Cortex of kidney (tissue), 1 donor: ENCODE measurements around the gene PSME4.
"Not testable (repeated sequence)": the region's sequence is repeated elsewhere in the genome, so short reads cannot be mapped to it uniquely, and the experiment has no call there.

ENCODE experiments used
- DNase-seq: peaks from one replicate; lab custom pipeline; 2025; lab: John Stamatoyannopoulos, UW

PSME4 gene

GRCh38 chr2:53964987-53965687, 5.7 kb downstream of the PSME4 start:
- no peak for DNase-seq

GRCh38 chr2:53964257-53964952, 6.4 kb downstream of the PSME4 start:
- DNase-seq, result no peak

GRCh38 chr2:53961478-53962216, 9.1 kb downstream of the PSME4 start:
- not testable (repeated sequence) for DNase-seq

- DNase-seq, result no peak
Measured at GRCh38 chr2:53960476-53960875, 10.3 kb downstream of the PSME4 start.

DNA sequence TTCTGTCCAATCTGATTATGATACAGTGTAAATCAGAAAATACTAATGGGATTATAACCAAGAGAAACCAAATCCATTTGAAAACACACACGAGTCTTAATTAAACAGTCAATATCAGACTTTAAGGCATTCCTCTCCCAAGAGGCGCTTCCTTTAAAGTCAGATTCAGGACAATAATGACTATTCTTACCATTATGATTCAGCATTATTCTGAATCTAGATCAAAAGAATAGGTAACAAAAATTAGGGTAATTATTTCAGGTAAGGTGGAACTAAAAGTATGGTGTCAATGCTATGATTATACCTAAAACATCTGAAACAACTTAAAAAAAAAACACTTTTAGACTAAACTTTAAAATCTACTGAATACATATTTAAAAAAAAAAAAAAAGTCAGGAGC, 12.3 kb downstream of the PSME4 start:
- no peak for DNase-seq

DNA sequence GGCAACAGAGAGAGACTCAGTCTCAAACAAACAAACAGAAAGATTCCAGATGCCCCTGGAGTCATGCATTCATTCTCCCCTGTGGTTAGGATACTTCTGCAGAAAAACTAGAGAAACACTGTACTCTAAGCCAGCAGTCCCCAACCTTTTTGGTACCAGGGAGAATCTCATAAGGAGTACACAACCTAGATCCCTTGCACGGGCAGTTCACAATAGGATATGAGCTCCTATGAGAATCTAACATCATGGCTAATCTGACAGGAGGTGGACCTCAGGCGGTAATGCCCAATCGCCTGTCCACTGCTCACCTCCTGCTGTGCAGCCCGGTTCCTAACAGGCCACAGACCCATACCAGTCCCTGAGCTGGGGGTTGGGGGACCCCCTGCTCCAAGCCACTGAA, 18.3 kb downstream of the PSME4 start:
- no peak for DNase-seq

DNA sequence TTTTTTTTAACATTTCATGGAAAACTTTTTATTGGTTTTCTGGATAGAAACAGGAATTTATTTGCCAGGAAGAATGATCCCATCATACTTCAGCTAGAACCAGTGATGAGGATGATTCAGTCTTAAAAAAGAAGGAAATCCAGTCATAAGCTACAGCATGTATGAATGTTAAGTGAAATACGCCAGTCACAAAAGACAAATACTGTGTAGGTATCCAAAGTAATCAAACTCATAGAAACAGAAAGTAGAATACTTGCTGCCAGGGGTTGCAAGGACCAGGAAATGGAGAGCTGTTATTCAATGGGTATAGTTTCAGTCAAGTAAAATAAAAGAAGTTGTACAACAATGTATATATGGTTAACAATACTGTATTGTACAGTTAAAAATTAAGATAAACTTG, 21.3 kb downstream of the PSME4 start:
- DNase-seq, result no peak

DNA sequence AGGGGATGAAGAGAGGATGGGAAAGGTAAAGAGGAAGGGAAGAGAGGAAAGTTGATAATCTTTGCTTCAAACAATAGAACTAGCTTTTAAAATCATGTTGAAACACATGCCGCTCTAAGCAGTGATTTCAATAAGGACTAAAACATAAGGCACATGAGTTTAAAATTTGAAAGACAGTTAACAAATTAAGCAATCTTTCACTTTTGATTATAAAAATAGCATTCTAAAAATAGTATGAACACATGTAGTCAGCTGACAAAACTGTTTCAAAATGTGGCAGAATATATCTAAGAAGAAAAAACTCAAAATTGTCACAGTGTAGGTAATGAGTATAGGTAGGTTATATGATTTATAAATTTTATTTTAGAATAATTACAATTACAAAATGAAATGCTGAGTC, 25.3 kb downstream of the PSME4 start:
- no peak for DNase-seq

GRCh38 chr2:53944542-53944941, 26.3 kb downstream of the PSME4 start:
- no peak for DNase-seq

DNA sequence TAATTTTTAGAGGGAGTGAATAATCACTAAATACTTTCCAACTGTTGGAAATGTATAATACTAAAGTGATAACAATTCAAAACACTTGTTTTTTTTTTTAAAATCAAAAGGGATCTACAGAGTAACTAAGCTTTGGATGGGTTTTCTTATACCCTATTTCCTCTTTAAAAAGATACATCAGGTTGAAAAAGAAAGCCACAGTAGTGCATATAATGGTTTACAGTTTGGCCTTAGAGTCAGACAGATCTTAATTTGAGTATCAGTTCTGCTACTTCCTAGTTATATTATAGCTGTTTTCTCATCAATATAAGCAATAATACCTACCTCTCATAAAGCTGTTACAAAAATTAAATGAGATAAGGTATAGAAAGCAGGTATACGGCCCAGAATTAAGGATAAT, 28.5 kb downstream of the PSME4 start:
- DNase-seq, result no peak

- no peak for DNase-seq
Measured at GRCh38 chr2:53941749-53942148, 29.0 kb downstream of the PSME4 start.

GRCh38 chr2:53939656-53940055, 31.1 kb downstream of the PSME4 start:
- no peak for DNase-seq

DNA sequence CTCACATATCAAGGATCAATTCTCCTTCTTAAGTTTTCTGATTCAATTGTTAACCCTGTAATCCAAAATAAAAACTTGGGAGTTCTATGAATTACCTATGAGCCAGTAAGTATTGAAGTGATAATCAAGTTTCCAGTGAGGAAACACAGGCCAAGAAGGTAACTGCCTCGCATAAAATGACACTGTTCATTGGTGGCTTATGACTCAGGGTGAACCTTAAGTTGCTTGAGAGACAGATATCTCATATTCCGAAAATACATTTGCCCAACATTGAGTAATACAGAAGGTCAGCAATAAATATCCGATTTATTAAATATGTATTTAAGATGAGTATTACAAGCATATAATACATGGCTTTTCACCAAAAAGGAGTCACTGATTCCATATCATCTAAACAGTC, 31.9 kb downstream of the PSME4 start:
- no peak for DNase-seq

GRCh38 chr2:53933329-53933728, 37.5 kb downstream of the PSME4 start:
- DNase-seq, result no peak

- not testable (repeated sequence) for DNase-seq
Measured at GRCh38 chr2:53926321-53926720, 44.5 kb downstream of the PSME4 start.

DNA sequence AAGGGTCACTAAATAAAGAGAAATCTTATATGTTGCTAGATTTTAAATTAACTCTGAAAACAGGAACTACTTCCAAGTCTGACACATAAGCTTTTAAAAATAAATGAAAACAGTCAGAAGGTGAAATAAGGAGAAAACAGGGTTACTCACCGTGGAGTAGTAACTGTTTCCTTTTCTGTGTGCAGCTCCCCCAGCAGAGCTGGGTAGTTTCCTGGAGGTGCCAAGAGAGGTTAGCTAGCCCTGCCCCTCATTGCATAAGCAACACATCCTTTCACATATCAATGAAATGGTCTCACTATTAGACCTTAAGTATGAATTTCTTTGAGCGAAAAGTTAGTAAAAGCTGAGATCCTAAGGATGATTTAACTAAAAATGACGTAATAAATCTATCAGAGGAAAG, 57.1 kb downstream of the PSME4 start:
- DNase-seq, result no peak

GRCh38 chr2:53911434-53912189, 59.2 kb downstream of the PSME4 start:
- no peak for DNase-seq

DNA sequence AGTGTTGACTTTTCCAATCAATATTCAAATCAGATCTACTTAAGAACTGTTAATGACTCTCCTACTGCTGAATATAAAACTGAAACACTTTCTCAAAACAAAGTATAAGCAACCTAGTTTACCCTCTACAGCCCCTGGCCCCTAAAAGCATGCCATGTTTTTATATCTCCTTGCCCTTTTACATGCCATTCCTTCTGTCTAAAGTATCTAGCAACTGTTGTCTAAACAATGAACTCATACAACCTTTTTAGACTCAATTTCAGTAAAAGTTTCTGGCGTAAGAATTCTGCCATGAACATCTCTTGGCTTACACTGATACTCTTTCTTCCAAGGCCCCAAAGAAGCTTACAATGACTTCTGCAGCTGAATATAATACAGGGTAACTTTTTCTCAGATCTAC, 63.2 kb downstream of the PSME4 start:
- DNase-seq, result no peak

DNA sequence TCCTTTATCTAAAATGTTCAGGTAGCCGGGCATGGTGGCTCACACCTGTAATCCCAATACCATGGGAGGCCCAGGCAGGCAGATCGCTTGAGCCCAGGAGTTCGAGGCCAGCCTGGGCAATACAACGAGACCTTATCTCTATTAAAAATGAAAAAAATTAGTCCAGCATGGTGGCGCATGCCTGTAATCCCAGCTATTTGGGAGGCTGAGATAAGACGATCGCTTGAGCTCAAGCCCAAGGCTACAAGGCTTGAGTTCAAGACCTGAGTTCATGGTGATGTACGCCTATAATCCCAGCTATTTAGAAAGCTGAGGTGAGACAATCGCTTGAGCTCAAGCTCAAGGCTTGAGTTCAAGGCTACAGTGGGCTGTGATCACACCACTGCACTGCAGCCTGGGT, 65.4 kb downstream of the PSME4 start:
- no peak for DNase-seq

DNA sequence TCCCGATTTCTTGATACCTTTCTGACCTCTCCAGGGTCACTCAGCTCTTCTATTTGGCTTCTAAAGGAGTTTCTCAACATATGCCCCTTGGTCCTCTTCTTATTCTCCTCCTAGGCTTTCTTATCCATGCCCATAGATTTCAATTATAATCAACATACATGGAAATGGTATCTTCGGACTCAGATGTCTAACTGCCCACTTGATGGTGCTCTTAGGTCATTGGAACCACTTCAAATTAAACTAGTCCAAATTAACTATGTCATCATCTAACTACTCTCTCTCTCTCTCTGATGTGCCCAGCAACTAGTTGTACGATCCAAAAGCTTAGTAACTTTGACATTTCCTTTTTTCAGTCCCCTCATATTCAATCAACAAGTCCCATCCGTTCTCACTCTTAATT, 67.8 kb downstream of the PSME4 start:
- DNase-seq, result no peak

- no peak for DNase-seq
Measured at GRCh38 chr2:53901192-53901591, 69.6 kb downstream of the PSME4 start.

- no peak for DNase-seq
Measured at GRCh38 chr2:53896864-53897263, 73.9 kb downstream of the PSME4 start.
